ENCODE results near the gene HMGXB4.

DNA sequence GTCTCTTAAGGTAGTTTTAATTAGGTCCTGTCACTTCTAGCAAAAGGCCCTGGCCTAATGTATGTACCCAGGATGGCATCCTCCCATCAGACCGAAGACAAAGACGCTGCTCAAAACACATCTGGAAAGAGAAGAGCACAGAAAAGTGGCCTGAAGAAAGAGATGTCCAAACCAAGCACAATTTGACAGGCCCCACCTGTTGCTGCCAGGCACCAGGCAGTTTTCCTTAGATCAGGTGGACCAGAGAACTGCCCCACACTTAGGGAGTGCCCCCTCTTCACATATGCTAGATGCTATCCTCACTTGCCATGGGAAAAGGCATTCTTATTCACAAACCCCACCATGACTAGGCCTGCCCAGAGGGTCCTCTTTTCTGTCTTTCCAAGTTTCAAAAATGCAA lies 3.3 kb upstream of the HMGXB4 start:
- TF ChIP-seq, protein P1, sequence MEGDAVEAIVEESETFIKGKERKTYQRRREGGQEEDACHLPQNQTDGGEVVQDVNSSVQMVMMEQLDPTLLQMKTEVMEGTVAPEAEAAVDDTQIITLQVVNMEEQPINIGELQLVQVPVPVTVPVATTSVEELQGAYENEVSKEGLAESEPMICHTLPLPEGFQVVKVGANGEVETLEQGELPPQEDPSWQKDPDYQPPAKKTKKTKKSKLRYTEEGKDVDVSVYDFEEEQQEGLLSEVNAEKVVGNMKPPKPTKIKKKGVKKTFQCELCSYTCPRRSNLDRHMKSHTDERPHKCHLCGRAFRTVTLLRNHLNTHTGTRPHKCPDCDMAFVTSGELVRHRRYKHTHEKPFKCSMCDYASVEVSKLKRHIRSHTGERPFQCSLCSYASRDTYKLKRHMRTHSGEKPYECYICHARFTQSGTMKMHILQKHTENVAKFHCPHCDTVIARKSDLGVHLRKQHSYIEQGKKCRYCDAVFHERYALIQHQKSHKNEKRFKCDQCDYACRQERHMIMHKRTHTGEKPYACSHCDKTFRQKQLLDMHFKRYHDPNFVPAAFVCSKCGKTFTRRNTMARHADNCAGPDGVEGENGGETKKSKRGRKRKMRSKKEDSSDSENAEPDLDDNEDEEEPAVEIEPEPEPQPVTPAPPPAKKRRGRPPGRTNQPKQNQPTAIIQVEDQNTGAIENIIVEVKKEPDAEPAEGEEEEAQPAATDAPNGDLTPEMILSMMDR (IDR thresholded peaks at IDR 0.05; ENCODE audit: borderline replicate concordance, extremely low read depth, low read length, poor library complexity, severe bottlenecking): no peak
- no peak for TF ChIP-seq EZH2 (IDR thresholded peaks at IDR 0.05; ENCODE audit: borderline replicate concordance, low read depth, low read length, severe bottlenecking)

Measured in DND-41 (cell line).